Stimulated activated CD4-positive, alpha-beta T cell treated with anti-CD3 and anti-CD28 coated beads, TNF-alpha, amount 100 ng/mL, for 48 hours (primary cell): ENCODE measurements around the gene HMGXB4.
A peak's percentile ranks its signal among the peaks of the same experiment; 100 is the strongest.

Experiments used
- DNase-seq, 3 donors: peaks; one replicate each; pipeline ENCODE4 v3.0.0-alpha.2; 2020; ENCODE audit warnings: low read depth in 3 of 3

Gene HMGXB4

DNA sequence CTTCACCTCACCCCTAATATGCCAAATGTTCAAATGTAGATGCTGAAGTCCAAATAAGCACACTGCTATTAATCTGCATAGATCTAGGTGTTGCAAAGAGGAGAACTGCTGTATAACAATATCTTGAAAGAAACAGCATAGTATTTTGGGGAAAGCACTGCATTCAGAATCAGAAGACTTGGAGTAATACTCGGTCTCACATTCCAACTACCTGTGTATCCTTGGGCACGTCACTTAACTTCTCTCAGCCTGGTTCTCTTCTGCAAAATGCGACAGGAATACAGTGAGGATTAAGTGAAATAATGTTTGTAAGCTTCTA, 332 bp upstream of the HMGXB4 start:
- DNase-seq: no peak

DNA sequence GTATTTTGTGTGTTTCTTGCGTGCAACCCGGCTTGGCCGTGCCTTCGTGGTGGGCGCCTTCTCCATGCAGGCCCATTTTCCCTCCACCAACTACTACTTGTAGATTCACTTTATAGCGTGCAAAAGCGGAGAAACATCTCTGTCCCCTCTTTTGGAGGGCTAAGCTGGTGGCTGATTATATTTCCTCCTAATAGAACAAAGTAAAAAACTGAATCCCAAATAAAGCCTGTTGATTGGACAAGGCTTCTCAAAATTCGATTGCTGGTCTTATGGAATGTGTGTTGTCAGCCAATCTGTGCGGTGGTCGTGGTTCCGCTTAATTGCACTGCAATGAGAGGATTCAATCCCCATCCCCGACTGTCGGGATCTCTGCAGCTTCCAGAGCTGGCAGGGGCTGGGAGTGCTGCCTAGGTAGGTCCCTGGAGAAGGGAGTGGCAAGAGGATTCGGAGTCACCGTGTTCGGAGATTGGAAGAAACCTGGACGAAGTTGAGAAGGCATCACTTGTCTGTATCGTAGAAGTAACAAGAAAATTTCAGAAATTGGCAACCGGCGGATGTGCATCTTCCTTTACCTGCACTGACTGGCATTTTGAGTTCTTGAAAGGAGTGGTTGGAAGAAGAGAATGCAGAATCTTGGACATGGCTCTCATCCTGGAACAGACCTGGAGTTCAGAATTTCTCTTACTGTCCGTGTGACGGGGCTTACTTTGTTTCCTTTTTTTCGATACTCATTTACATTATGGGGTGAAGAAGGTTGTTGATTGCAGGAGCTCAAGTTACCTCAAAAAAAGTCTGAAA, 1.1 kb downstream of the HMGXB4 start:
- DNase-seq: no peak

DNA sequence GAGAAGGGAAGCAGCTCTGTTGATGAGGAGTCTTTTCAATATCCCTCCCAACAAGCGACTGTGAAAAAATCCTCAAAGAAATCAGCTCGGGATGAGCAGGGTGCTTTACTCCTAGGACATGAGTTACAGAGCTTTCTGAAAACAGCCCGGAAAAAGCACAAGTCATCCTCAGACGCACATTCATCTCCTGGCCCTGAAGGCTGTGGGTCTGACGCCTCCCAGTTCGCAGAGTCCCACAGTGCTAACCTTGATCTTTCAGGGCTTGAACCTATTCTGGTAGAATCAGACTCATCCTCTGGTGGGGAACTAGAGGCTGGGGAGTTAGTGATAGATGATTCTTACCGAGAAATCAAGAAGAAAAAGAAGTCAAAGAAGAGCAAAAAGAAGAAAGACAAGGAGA, 7.7 kb downstream of the HMGXB4 start:
- no peak for DNase-seq

DNA sequence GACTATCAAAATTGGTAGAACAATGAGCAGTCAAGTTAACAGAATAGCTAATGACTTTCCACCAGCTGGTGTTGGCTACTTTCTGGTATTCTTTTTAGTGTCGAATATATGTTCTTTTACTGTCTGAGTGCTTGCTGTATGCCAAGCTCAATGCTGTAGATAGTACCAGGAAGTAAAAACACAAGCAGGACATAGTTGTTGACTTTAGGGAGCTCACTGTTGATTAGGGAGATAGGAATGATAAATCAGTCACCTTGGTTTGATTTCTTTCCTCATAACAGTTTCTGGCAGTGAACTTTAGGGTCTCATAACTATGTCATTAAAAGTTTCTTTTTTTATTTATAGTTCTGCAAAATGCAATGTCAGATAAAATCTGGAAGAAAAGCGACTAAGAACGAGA, 9.0 kb downstream of the HMGXB4 start:
- DNase-seq: no peak

DNA sequence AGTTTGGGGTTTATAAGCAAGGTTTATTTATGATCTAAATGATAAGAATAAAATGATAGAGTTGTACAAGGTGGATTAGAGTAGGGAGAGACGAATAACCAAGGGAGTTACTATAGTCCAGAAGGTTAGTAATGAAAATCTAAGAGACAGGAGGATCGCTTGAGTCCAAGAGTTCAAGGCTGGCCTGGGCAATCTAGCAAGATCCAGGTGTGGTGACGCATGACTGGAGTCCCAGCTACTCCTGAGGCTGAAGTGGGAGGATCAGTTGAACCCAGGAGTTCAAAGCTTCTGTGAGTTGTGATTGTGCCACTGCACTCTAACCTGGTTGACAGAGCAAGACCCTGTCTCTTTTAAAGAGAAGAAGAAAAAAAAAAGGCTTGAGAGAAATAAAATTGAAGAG, 12.3 kb downstream of the HMGXB4 start:
- DNase-seq: no peak

DNA sequence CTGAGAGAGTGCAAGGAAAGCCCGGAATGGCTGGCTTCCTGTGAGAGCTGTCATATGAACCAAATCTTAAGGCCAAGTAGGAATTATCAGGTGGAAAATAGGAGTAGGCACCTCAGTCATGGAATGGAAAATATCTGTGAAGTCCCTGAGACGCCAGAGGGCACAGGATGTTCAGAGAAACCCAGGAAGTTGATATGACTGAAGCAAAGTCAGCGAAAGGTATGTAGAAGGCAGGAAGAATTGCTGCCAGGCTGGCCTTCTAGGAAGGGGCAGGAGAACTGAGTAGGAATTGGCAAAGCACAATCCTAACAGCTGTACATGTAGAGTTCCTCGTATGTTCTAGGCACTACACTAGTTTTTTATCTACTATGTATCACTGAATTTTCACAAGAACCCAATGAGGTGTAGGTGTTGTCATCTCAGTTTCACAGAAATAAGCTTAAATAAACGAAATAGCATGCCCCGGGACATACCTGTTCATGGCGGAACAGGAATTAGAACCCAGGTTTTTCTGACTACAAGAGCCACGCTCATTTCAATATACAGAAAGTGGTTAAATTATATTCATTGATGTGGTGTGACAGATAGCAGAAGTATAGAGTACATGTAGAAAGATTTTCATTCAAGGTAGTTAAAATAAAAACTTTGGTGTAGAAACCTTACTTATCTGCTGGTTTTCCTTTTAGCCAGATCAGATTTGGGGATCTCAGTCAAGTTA, 17.0 kb downstream of the HMGXB4 start:
- no peak for DNase-seq

DNA sequence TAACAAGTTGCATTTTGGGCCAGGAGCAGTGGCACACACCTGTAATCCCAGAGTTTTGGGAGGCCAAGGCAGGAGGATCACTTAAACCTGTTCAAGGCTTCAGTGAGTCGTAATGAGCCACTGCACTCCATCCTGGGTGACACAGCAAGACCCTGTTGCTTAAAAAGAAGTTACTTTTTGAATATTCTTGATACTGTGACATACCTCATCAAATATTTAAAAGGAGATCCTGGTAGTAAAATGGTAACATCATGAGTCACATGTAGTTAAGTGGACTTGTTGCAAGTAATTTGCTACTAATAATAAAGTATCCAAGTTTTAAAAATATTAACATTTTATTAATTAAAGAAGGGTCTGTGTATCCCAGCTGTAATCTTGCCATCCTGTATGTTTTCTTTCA, 18.3 kb downstream of the HMGXB4 start:
- no peak for DNase-seq

DNA sequence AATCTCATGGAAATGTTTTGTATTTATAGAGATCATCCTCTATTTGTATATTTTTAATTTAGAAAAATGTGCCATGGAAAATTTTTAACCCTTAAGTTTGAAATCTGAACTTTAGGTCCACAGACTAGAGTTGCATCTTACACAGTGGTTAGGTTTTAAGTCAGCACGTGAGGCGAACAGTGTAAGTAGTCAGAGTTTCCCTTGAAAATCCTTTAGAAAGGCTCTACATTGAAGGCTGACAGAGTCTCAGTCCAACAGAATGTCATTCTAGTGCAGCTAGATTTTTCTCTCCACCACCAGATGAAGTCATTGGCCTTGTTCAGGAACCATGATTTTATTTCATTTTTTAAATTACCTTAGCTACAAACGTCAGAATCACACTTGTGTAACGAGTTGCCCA, 18.7 kb downstream of the HMGXB4 start:
- no peak for DNase-seq

DNA sequence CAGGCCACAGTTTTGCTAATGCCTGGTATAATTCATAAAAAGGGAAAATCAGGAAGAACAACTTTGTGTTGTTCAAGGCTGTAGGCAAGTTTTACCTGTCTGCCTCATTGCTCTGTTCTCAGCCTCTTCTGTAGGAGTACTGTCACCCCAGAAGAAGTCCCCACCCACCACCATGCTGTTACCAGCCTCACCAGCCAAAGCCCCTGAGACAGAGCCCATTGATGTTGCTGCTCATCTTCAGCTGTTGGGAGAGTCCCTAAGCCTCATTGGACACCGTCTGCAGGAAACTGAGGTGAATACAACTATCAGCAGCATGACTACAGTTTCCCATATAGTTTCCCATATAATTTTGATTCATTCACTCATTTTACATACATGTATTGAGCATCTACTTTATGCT, 30.8 kb downstream of the HMGXB4 start:
- DNase-seq: no peak

DNA sequence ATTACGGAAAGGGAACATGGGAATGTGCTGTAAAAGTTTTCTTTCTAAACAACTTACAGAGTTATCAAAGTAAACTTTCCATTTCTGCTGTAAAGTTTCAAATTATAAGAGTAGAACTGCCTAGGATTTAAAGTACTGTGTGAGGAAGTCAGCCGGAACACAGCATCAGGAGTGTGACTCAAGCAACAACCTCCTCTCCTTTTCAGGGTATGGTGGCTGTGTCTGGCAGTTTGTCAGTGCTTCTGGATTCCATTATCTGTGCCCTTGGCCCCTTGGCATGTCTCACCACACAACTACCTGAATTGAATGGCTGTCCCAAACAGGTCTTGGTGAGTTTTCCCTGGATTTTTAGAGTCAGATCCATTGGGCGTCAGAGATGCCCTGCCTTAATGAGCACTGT, 35.5 kb downstream of the HMGXB4 start:
- DNase-seq: no peak

DNA sequence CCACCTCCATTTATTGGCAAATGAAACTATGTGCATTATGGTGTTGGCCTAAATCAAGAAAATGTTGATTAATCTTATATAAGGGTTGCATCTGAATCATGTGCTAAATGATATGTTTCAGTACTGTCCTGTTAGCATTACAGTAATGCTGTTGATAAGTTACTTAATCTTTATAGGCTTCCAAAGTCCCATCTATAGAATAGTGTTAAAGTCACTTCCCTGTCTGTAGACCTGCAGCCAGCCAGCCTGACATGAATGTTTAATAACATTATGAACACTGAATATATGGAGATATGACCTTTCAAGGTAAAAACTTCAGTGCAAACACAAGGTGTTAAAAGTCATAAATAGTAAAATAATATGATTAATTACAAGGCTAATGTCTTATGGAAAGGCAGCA, 38.8 kb downstream of the HMGXB4 start:
- DNase-seq: no peak

DNA sequence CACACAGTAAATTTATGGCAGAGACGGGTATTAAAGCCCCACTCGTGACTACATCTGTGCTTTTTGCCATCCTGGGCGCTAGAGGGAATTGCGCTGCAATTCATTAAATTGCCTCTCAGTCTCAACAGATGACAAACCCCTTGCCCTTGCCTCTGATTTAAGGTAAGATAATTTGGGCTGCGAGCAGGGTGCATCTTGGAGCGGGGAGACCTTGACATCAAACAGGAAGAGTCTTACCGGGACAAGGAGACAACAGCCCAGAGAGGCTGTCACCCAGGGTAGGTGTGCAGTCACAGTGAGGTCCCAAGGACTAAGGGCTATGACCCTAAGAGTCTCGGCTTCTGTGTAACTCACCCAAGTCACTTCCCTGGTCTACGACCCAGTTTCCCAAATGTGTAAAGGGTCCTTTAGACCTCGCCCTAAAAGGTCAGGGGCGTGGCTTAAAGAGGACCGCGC, 42.0 kb downstream of the HMGXB4 start:
- DNase-seq: no peak

DNA sequence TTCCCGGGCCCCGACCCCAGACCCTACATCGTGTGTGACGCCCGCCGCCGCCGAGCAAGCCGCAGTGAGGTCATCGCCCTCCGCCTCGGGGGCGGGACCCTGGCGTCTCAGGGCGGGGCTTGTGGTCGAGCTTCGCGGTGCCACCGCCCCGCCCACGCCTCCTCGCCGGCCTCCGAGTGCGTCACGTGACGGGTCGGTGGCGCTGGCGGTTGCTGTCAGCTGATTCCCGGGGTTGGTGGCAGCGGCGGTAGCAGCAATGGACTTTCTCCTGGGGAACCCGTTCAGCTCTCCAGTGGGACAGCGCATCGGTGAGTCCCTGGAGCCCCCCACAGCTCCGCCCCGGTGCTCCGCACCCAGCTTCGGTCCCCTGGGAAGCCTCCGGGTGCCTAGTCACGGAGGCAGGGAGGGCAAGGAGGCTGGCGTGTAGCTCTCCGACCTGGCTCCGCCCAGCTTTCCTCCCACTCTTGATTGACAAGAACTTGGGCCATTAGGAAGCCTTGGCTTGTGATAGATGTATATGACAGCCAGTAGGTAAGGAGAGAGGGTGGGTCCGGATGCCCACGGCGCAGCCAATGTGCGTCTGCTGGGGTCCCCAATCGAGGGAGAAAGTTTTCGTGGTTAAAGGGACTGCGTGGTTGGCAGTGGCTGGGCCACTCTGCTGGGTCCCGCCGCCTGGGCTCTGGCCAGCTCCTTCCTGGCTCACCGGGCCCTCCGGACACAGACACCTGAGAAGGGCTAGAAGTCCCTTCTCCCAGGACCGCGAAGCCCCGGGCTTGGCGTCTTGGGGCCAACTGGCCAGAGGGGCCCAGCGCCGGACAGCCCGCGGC, 42.6 kb downstream of the HMGXB4 start, which contains the start of gene TOM1:
Gene TOM1 (plus strand): TSS at position 222 of the 827 bp plus-strand sequence. CDS start 35 bp downstream, at position 257.
- DNase-seq: peak; percentile 91 to 100 (median 93)

DNA sequence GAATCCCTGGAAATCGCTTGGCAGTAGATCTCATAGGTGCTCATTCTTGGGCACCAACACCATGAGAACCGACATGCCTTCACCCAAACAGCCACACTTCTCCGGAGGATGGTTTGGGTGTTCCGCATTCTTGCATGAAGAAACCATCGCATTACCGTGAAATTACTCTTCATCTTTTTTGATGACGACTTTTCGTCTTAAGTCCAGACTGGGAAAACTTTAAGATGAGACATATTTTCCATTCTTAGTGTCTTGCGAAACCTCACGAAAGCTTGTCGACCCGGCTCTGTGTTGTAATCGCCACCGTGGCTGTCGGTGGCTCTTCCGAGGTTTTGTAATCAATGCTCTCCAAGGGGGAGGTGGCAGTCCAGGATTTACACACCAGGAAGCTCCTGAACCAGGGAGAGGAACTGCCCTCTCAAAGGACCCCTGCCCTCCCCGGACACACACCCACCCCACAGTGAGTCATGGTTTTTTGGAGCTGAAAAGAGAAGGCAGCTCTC, 44.1 kb downstream of the HMGXB4 start:
- DNase-seq: no peak

DNA sequence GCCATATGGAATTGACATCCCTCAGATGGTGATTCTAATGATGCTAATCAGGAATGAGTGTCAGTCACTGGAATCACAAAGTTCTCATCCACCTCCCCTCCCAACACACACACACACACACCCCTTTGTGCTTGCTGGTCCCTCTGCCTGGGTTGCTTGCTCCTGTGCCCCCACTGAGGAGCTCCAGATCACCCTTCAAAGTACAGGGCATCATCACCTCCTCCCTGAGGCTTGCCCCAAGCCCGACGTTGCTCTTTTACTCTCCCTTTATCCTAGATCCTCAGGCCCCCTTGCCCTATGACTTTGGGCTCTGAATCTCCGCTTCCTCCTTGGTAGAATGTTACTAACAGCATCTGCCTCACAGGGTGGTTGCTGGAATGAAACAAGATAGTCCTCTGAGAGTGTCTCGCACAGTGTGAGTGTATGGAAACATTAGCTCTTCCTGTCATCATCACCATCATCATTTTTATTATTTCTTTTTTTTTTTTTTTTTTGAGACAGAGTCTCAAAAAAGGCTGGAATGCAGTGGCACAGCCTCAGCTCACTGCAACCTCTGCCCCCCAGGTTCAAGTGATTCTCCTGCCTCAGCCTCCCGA, 45.8 kb downstream of the HMGXB4 start:
- DNase-seq: no peak

DNA sequence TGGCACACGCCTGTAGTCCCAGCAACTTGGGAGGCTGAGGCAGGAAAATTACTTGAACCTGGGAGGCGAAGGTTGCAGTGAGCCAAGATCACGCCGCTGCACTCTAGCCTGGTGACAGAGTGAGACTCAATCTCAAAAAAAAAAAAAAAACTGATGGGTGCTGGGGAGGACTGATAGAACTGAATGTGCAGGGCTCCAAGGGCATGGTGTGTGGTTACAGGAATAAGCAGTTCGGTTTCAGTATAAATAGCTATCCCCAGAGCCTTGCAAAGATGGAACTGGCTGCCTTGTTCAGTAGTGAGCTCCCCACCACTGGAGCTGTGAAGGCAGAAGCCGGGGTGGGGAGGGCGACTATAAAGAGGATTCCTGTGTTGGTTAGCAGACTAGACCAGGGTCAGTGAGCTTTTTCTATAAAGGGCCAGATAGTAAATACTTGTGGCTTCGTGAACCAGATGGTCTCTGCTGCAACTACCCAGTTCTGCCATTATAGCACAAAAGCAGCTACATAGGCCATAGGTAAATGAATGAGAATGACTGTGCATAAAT, 48.3 kb downstream of the HMGXB4 start:
- DNase-seq: no peak

DNA sequence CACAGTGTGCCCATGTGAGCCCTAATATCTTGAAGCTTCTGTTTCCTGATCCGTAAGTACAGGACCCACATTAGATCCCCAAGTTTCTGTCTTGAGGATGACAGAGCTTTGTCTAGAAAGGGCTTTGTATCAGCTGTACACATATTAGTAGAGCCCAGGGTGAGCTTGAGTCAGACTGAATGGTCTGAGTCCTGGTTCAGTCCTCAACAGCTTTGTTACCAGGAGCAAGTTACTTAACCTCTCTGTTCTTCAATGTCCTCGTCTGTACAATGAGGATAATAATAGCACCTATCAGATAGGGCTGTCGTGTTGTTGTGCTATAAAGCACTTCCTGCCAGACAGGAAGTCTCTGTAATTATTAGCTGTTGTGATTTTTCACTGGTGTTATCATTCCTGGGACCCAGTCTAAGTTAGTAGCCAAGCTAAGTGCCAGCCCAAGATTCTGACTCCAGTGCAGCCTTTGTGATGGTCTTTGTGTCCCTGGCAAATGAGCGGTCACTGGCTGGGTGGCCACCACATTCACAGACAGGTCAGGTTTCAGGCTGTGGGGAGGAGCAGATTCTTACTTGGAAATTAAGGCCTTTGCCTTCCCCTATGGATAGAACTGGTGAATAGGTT, 49.2 kb downstream of the HMGXB4 start:
- DNase-seq: no peak

DNA sequence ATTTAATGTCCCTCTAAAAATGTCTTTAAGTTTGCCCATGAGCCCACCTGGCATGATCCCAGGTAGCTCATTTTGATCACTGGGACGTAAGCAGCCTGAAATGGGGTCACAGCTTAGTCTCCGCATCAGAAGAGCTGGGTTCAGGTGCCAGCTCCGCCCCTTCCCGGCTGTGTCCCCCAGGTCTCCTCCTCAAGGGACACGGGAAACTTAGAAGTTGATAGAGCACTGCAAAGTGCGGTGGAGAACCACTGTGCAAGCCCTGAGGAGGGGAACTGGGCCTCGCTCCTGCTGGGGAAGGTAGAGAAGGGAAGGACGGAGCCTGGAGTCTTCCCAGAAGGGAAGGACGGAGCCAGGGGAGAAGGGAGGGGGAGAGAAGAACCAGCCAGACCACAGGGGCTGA, 50.1 kb downstream of the HMGXB4 start:
- DNase-seq: no peak

DNA sequence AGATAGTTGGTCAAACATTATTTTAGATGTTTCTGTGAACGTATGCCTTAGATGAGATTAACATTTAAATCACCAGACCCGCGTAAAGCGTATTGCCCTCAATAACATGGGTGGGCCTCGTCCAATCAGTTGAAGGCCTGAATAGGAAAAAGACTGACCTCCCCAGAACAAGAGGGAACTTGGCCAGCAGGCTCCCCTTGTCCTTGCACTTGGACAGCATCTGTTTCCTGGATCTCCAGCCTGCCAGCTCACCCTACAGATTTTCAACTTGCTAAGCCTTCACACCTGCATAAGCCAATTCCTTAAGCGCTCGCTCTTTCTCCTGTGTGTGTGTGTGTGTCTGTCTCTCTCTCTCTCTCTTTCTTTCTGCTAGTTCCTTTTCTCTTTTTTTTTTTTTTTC, 50.6 kb downstream of the HMGXB4 start:
- no peak for DNase-seq

DNA sequence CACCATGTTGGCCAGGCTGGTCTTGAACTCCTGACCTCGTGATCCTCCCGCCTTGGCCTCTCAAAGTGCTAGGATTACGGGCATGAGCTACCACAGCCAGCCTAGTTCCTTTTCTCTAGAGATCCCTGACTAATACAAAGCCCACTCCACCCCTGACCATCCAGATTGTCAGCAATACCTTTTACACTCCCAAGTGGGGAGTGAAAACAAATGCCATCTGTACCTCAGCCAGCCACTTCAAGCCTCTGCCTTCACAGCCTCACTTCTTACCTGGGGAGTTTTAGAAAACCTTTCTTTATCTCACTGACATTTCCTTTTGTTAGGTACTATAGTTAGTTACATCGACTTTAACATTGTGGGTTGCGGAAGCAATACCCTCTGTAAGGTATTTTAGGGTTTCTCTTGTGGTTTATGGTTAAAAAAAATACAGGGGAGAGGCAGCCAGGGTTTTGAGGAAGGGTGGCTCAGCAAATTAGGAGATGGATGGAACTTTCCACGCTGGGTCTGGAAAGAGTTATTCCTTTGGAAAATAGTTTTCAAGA, 51.3 kb downstream of the HMGXB4 start:
- DNase-seq: no peak
